Left cardiac atrium (tissue), 4 donors: ENCODE data around the gene COQ3. TPM values are rescaled to one million over a fixed set of nuclear protein-coding genes. Genes with fewer than 3 reads are reported as not detected.

ENCODE experiments used
- ATAC-seq, 2 donors: fragments of 200-7000 bp; cut with Tn5 transposase; one replicate each; pipeline ENCODE4 v1.9.1; 2020; ENCODE audit warnings: mild to moderate bottlenecking in 2 of 2, moderate library complexity in 2 of 2
- DNase-seq: peaks from one replicate; pipeline ENCODE4 v3.0.0-alpha.2; 2020
- intact Hi-C, 2 donors: fragments of 100-400 bp; cut with DNase I; formaldehyde crosslinking; loops; one replicate each; pipeline versions ENCODE4 v1.14.1 to v1.15.1; 2022 to 2023
- total RNA-seq, 2 donors: library from RNA; stranded (reverse); fragmentation: NEBNext Ultra II Directional; extraction: Animal tissue kit (Norgen Biotek cat#: 25700); gene quantifications; one replicate each; pipeline ENCODE4 v1.2.1, GENCODE V29; 2021
- donor health status: DM: no; HTN: yes; CAD: no.
- donor health status: DM: no; HTN: yes; CAD: no; lungs with severe emphysema.
- donor health status: DM: yes; HTN: yes; CAD: no.
- donor health status: Dilated cardiomyopathy.

COQ3 gene
- total RNA-seq, 2 donors from 2014 or later: 24.1 to 25.2 TPM

GRCh38 chr6:99402448-99402847 is 8.5 kb upstream of the COQ3 start:
- DNase-seq (no peak), ATAC-seq (no peak)
- intact Hi-C loops: no loop called here

GRCh38 chr6:99397287-99397686 is 3.3 kb upstream of the COQ3 start:
- no peak for DNase-seq
- intact Hi-C loops: no loop called here
- no peak for ATAC-seq

GRCh38 chr6:99393366-99393697 is 663 bp downstream of the COQ3 start:
- ATAC-seq: peak; percentile 17 to 21
- no peak for DNase-seq
- intact Hi-C loops: no loop called here

GRCh38 chr6:99390896-99391295 is 3.1 kb downstream of the COQ3 start:
- DNase-seq (no peak), ATAC-seq (no peak)
- intact Hi-C loops: no loop called here

- DNase-seq (no peak), ATAC-seq (no peak)
- intact Hi-C loops: no loop called here
These were observed 9.5 kb downstream of the COQ3 start for GRCh38 chr6:99384507-99384906.

GRCh38 chr6:99378636-99379035 is 15.4 kb downstream of the COQ3 start:
- intact Hi-C loops: no loop called here
- DNase-seq: no peak
- no peak for ATAC-seq

GRCh38 chr6:99369533-99369932 is 24.5 kb downstream of the COQ3 start:
- no peak for DNase-seq
- intact Hi-C loops: no loop called here

GRCh38 chr6:99366852-99367251 is 27.1 kb downstream of the COQ3 start:
- intact Hi-C loops: no loop called here
- ATAC-seq: no peak
- no peak for DNase-seq

More at GRCh38 chr6:99369533-99369932, 24.5 kb downstream of the COQ3 start:
- no peak for ATAC-seq

GRCh38 chr6:99364026-99364425 is 30.0 kb downstream of the COQ3 start:
- DNase-seq: no peak
- no peak for ATAC-seq
- intact Hi-C loops: no loop called here

GRCh38 chr6:99362678-99363268 is 31.2 kb downstream of the COQ3 start:
- ATAC-seq (no peak), DNase-seq (no peak)
- intact Hi-C loops: no loop called here

- no peak for ATAC-seq
- intact Hi-C loops: no loop called here
- no peak for DNase-seq
These were observed 34.2 kb downstream of the COQ3 start for GRCh38 chr6:99359800-99360199.

- no peak for ATAC-seq
- intact Hi-C loops: no loop called here
- DNase-seq: no peak
These were observed 37.4 kb downstream of the COQ3 start for GRCh38 chr6:99356641-99357040.

GRCh38 chr6:99354983-99355382 is 39.0 kb downstream of the COQ3 start:
- intact Hi-C loops: no loop called here
- no peak for ATAC-seq
- no peak for DNase-seq

- DNase-seq (no peak), ATAC-seq (no peak)
- intact Hi-C loops: no loop called here
These were observed 40.9 kb downstream of the COQ3 start for GRCh38 chr6:99353126-99353525.

GRCh38 chr6:99350573-99350972 is 43.4 kb downstream of the COQ3 start:
- no peak for ATAC-seq
- no peak for DNase-seq
- intact Hi-C loops: no loop called here

- peak; percentile 62 to 86 for ATAC-seq
- intact Hi-C loops: no loop called here
- no peak for DNase-seq
These were observed 44.5 kb downstream of the COQ3 start, which contains the start of gene FAXC for GRCh38 chr6:99349171-99350141. Gene FAXC, minus strand, starts transcription at chr6:99349674. Its CDS starts 302 bp downstream, at chr6:99349372.

- DNase-seq (no peak), ATAC-seq (no peak)
- intact Hi-C loops: no loop called here
These were observed 45.5 kb downstream of the COQ3 start for GRCh38 chr6:99348288-99349170.

GRCh38 chr6:99347804-99348203 is 46.2 kb downstream of the COQ3 start:
- no peak for DNase-seq
- ATAC-seq: no peak
- intact Hi-C loops: no loop called here

- DNase-seq (no peak), ATAC-seq (no peak)
- intact Hi-C loops: no loop called here
These were observed 47.4 kb downstream of the COQ3 start for GRCh38 chr6:99346595-99346994.

GRCh38 chr6:99345164-99345563 is 48.8 kb downstream of the COQ3 start:
- ATAC-seq (no peak), DNase-seq (no peak)
- intact Hi-C loops: no loop called here
